ENCODE data around the gene FRMD8.

FRMD8 gene

DNA sequence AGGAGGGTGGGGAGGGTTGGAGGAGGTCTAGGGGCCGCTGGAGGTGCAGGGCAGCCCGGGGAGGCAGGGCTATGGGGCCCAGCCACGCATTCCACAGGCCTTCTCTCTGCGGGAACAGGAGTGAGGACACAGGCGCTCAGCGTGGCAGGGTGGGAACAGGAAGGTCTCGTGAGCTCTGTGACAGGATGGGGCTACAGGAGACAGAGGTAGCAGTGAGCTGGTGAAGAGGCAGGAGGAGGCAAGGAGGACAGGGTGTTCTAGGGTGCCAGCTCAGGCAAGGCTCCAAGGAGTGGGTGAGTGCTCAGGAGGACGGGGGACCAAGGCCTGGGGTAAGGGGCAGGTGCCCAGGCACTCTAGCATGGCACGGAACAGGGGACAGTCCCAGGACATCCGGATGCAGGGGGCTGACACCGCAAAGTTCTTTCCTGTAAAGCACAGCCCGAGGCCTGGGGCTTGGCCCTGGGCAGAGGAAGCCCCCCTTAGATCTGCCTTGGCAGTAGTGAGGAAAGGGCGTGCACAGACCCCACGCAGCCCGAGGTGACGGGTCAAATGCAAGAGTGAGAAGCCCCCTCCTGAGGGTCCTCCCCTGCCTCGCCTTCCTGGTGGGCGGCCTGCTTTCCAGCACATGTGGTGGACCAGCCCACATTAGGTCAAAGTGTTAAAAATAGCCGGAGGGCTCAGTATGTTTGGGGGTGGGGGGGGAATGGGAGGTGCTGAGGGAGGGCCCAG is 31.4 kb downstream of the FRMD8 start:
- H3K4me3 ChIP-seq (replicated peaks; ENCODE audit: low read depth, low read length) = peak overlapping the region; percentile 74; the same call in 1 of the 2 replicates
- DNase-seq (ENCODE audit: extremely low read depth, low read depth) = no peak
- TF ChIP-seq, protein P1, sequence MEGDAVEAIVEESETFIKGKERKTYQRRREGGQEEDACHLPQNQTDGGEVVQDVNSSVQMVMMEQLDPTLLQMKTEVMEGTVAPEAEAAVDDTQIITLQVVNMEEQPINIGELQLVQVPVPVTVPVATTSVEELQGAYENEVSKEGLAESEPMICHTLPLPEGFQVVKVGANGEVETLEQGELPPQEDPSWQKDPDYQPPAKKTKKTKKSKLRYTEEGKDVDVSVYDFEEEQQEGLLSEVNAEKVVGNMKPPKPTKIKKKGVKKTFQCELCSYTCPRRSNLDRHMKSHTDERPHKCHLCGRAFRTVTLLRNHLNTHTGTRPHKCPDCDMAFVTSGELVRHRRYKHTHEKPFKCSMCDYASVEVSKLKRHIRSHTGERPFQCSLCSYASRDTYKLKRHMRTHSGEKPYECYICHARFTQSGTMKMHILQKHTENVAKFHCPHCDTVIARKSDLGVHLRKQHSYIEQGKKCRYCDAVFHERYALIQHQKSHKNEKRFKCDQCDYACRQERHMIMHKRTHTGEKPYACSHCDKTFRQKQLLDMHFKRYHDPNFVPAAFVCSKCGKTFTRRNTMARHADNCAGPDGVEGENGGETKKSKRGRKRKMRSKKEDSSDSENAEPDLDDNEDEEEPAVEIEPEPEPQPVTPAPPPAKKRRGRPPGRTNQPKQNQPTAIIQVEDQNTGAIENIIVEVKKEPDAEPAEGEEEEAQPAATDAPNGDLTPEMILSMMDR (IDR thresholded peaks at IDR 0.05; ENCODE audit: low read depth, low read length, missing control alignments) = no peak

DNA sequence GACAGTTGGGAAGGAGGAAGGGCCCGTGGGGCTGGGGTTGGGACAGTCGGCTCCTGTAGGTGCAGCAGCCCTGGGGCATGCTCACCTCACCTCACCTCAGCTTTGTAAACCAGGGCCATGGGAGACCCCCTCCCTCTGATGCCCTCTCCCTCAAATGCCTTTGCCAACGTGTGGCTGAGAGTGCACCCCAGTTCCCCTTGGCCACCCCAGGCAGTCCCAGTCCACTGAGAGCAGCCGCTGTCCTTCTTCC is 31.9 kb downstream of the FRMD8 start:
- H3K4me3 ChIP-seq (replicated peaks; ENCODE audit: low read depth, low read length) = peak overlapping the region; percentile 74
- TF ChIP-seq, protein P1 (IDR thresholded peaks at IDR 0.05; ENCODE audit: low read depth, low read length, missing control alignments) = no peak
- DNase-seq (ENCODE audit: extremely low read depth, low read depth) = no peak

DNA sequence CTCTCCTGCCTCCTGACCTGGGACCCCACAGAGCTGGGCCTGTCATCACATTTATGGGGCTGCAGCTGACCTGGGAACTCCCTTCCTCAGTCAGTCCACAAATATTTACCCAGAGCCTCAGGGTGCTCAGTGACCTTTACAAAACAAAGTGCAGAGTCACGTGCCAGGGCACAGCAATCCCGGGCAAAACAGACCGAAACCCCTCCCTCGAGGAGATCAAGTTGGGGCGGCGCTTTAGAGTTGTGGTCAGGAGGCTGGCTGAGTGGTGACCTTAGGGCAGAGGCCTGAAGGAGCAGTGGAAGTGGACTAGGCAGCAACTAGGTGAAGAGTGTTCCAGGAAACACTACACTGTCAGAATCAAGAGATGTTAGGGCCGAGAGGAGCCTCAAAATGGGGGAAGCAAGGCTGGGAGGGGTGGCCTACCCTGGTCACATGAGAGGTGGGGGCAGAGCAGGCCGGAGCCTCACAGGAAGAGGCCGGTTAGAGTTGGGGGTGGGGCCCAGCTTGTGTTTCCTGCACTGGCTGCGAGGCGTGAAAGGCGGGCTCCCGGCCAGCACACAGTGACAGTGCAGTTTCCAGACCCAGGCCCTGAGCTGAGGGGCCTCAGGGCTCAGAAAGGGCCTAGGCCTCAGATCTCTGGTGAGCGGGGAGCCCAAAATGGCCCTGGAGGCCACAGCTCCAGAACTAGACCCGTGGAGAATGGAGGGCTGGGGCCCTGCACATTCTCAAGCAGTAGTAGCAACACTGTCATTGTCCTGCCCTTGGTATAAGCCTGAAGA is 32.4 kb downstream of the FRMD8 start:
- peak; percentile 92 for DNase-seq (ENCODE audit: extremely low read depth, low read depth)
- H3K4me3 ChIP-seq (replicated peaks; ENCODE audit: low read depth, low read length) = peak overlapping the region; percentile 74
- TF ChIP-seq, protein P1 (IDR thresholded peaks at IDR 0.05; ENCODE audit: low read depth, low read length, missing control alignments) = no peak

DNA sequence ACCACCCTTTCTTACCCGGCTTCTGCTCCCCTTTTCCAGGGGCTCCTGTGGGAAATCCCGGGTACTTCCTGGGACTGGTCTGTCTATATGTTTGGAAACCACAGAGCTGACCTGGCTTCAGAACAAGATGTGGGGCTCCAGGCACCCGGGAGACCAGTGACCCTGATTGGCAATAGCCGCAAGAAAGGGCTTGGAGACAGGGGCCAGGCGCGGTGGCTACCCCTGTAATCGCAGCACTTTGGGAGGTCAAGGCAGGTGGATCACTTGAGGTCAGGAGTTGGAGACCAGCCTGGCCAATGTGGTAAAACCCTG is 33.0 kb downstream of the FRMD8 start:
- no peak for DNase-seq (ENCODE audit: extremely low read depth, low read depth)
- peak overlapping the region; percentile 74 for H3K4me3 ChIP-seq (replicated peaks; ENCODE audit: low read depth, low read length)
- TF ChIP-seq, protein P1 (IDR thresholded peaks at IDR 0.05; ENCODE audit: low read depth, low read length, missing control alignments) = no peak

DNA sequence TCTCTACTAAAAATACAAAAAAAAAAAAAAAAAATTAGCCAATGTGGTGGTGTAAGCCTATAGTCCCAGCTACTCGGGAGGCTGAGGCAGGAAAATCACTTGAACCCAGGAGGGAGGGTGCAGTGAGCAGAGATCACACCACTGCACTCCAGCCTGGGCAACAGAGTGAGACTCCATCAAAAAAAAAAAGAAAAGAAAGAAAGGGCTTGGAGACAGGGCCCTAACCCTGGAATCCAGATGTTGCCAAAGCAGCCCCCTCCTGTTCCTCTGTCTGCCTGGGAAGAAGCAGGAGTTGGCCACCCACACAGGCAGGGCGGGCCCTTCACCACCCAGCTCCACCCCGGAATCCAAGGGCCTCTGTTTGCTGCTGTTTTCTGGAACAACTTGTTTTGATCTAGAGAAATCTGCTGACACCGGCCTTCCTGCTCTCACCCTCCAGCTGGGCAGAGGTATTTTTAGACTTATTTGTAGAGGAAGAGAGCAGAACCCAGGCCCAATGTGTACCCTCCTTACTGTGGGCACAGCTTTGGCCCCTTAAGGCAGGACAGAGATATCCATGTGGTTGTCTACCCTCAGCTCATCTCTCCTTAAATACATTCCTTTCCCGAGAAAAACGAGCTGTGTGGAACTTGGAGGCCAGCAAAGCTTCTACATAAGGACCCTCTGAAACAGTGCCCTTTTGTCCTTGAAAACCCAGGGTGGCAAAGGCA is 33.5 kb downstream of the FRMD8 start:
- peak overlapping the region; percentile 74 for H3K4me3 ChIP-seq (replicated peaks; ENCODE audit: low read depth, low read length)
- TF ChIP-seq, protein P1 (IDR thresholded peaks at IDR 0.05; ENCODE audit: low read depth, low read length, missing control alignments) = no peak
- DNase-seq (ENCODE audit: extremely low read depth, low read depth) = peak; percentile 87

DNA sequence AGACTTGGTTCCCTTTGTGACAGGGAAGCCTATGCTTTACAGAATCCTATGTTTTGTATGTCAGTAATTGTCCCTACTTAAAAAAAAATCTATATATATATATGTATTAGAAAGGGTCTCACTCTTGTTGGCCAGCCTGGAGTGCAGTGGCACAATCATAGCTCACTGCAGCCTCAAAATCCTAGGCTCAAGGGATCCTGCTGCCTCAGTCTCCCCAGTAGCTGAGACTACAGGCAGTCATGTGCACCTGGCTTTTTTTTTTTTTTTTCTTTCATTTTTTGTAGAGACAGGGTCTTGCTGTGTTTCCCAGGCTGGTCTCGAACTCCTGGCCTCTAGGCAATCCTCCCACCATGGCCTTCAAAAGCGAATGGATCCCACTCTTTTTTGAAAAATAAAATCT is 34.1 kb downstream of the FRMD8 start:
- peak overlapping the region; percentile 74 for H3K4me3 ChIP-seq (replicated peaks; ENCODE audit: low read depth, low read length)
- TF ChIP-seq, protein P1 (IDR thresholded peaks at IDR 0.05; ENCODE audit: low read depth, low read length, missing control alignments) = no peak
- no peak for DNase-seq (ENCODE audit: extremely low read depth, low read depth)
